Measurements from ENCODE around the gene AQR. TPM values are rescaled to one million over a fixed set of nuclear protein-coding genes. Genes with fewer than 3 reads are reported as not detected.
A peak's percentile ranks its signal among the peaks of the same experiment; 100 is the strongest.

AQR gene
- 10 to 100 TPM; 13.2 to 14.5 TPM for polyA plus RNA-seq

- Histone ChIP-seq H3K27ac (ENCODE audit: low read depth in 2 of 2, low read length in 1 of 2) (peak within 1 kb of the TSS; percentile 79 to 91), H3K4me3 (ENCODE audit: low read depth in 1 of 2, low read length in 2 of 2) (peak within 1 kb of the TSS; percentile 94), H3K4me1 (ENCODE audit: control insufficient read depth in 2 of 2, insufficient read depth in 2 of 2, low read length in 1 of 2) (no peaks in the 10 kb centered on the region), H3K36me3 (ENCODE audit: control insufficient read depth in 2 of 2, insufficient read depth in 2 of 2, low read length in 1 of 2) (no peaks in the 10 kb centered on the region), H3K9me3 (ENCODE audit: control insufficient read depth in 2 of 2, insufficient read depth in 1 of 2, low read depth in 1 of 2, low read length in 1 of 2) (no peaks in the 10 kb centered on the region), H3K27me3 (ENCODE audit: control insufficient read depth in 1 of 2, insufficient read depth in 2 of 2, low read length in 2 of 2) (no peaks in the 10 kb centered on the region)
- WGBS, 2 donors, result 0% methylated on average over 44 of the region's 44 CpGs
Measured at GRCh38 chr15:34969340-34970097, at the start of gene AQR. AQR (minus strand) TSS chr15:34969742; CDS start chr15:34969613, 129 bp downstream.

- H3K9me3 ChIP-seq (ENCODE audit: control insufficient read depth in 2 of 2, insufficient read depth in 1 of 2, low read depth in 1 of 2, low read length in 1 of 2), result no peaks in the 10 kb centered on the region
- H3K27me3 ChIP-seq (ENCODE audit: control insufficient read depth in 1 of 2, insufficient read depth in 2 of 2, low read length in 2 of 2), result no peaks in the 10 kb centered on the region
- no peak overlapping the region for H3K27ac ChIP-seq (ENCODE audit: low read depth in 2 of 2, low read length in 1 of 2)
- no peaks in the 10 kb centered on the region for H3K36me3 ChIP-seq (ENCODE audit: control insufficient read depth in 2 of 2, insufficient read depth in 2 of 2, low read length in 1 of 2)
- H3K4me1 ChIP-seq (ENCODE audit: control insufficient read depth in 2 of 2, insufficient read depth in 2 of 2, low read length in 1 of 2), result no peaks in the 10 kb centered on the region
- no peak overlapping the region for H3K4me3 ChIP-seq (ENCODE audit: low read depth in 1 of 2, low read length in 2 of 2)
Measured at GRCh38 chr15:35014241-35014640, 44.7 kb upstream of the AQR start.

GRCh38 chr15:35013370-35013769, 43.8 kb upstream of the AQR start:
- no peak overlapping the region for H3K27ac ChIP-seq (ENCODE audit: low read depth in 2 of 2, low read length in 1 of 2)
- H3K9me3 ChIP-seq (ENCODE audit: control insufficient read depth in 2 of 2, insufficient read depth in 1 of 2, low read depth in 1 of 2, low read length in 1 of 2), result no peaks in the 10 kb centered on the region
- H3K4me3 ChIP-seq (ENCODE audit: low read depth in 1 of 2, low read length in 2 of 2), result no peak overlapping the region
- 76 to 78% methylated on average over 4 of the region's 4 CpGs for WGBS, 2 donors
- H3K36me3 ChIP-seq (ENCODE audit: control insufficient read depth in 2 of 2, insufficient read depth in 2 of 2, low read length in 1 of 2), result no peaks in the 10 kb centered on the region
- H3K4me1 ChIP-seq (ENCODE audit: control insufficient read depth in 2 of 2, insufficient read depth in 2 of 2, low read length in 1 of 2), result no peaks in the 10 kb centered on the region
- H3K27me3 ChIP-seq (ENCODE audit: control insufficient read depth in 1 of 2, insufficient read depth in 2 of 2, low read length in 2 of 2), result no peaks in the 10 kb centered on the region

- Histone ChIP-seq H3K36me3 (ENCODE audit: control insufficient read depth in 2 of 2, insufficient read depth in 2 of 2, low read length in 1 of 2) (no peaks in the 10 kb centered on the region), H3K9me3 (ENCODE audit: control insufficient read depth in 2 of 2, insufficient read depth in 1 of 2, low read depth in 1 of 2, low read length in 1 of 2) (no peaks in the 10 kb centered on the region), H3K27me3 (ENCODE audit: control insufficient read depth in 1 of 2, insufficient read depth in 2 of 2, low read length in 2 of 2) (no peaks in the 10 kb centered on the region), H3K4me3 (ENCODE audit: low read depth in 1 of 2, low read length in 2 of 2) (no peak overlapping the region), H3K27ac (ENCODE audit: low read depth in 2 of 2, low read length in 1 of 2) (no peak overlapping the region), H3K4me1 (ENCODE audit: control insufficient read depth in 2 of 2, insufficient read depth in 2 of 2, low read length in 1 of 2) (no peaks in the 10 kb centered on the region)
- 78 to 86% methylated on average over 2 of the region's 2 CpGs for WGBS, 2 donors
Measured at GRCh38 chr15:35007397-35007796, 37.9 kb upstream of the AQR start.

GRCh38 chr15:35005933-35006332, 36.4 kb upstream of the AQR start:
- WGBS, 2 donors, result 92 to 94% methylated on average over 6 of the region's 6 CpGs
- H3K4me3 ChIP-seq (ENCODE audit: low read depth in 1 of 2, low read length in 2 of 2), result no peak overlapping the region
- no peak overlapping the region for H3K27ac ChIP-seq (ENCODE audit: low read depth in 2 of 2, low read length in 1 of 2)
- H3K9me3 ChIP-seq (ENCODE audit: control insufficient read depth in 2 of 2, insufficient read depth in 1 of 2, low read depth in 1 of 2, low read length in 1 of 2), result no peaks in the 10 kb centered on the region
- no peaks in the 10 kb centered on the region for H3K27me3 ChIP-seq (ENCODE audit: control insufficient read depth in 1 of 2, insufficient read depth in 2 of 2, low read length in 2 of 2)
- H3K4me1 ChIP-seq (ENCODE audit: control insufficient read depth in 2 of 2, insufficient read depth in 2 of 2, low read length in 1 of 2), result no peaks in the 10 kb centered on the region
- H3K36me3 ChIP-seq (ENCODE audit: control insufficient read depth in 2 of 2, insufficient read depth in 2 of 2, low read length in 1 of 2), result no peaks in the 10 kb centered on the region

- no peaks in the 10 kb centered on the region for H3K9me3 ChIP-seq (ENCODE audit: control insufficient read depth in 2 of 2, insufficient read depth in 1 of 2, low read depth in 1 of 2, low read length in 1 of 2)
- H3K4me1 ChIP-seq (ENCODE audit: control insufficient read depth in 2 of 2, insufficient read depth in 2 of 2, low read length in 1 of 2), result no peaks in the 10 kb centered on the region
- no peak overlapping the region for H3K27ac ChIP-seq (ENCODE audit: low read depth in 2 of 2, low read length in 1 of 2)
- H3K27me3 ChIP-seq (ENCODE audit: control insufficient read depth in 1 of 2, insufficient read depth in 2 of 2, low read length in 2 of 2), result no peaks in the 10 kb centered on the region
- 60 to 83% methylated on average over 3 of the region's 3 CpGs for WGBS, 2 donors
- no peaks in the 10 kb centered on the region for H3K36me3 ChIP-seq (ENCODE audit: control insufficient read depth in 2 of 2, insufficient read depth in 2 of 2, low read length in 1 of 2)
- no peak overlapping the region for H3K4me3 ChIP-seq (ENCODE audit: low read depth in 1 of 2, low read length in 2 of 2)
Measured at GRCh38 chr15:35003928-35004327, 34.4 kb upstream of the AQR start.

- Histone ChIP-seq H3K4me1 (ENCODE audit: control insufficient read depth in 2 of 2, insufficient read depth in 2 of 2, low read length in 1 of 2) (no peaks in the 10 kb centered on the region), H3K9me3 (ENCODE audit: control insufficient read depth in 2 of 2, insufficient read depth in 1 of 2, low read depth in 1 of 2, low read length in 1 of 2) (no peaks in the 10 kb centered on the region), H3K27me3 (ENCODE audit: control insufficient read depth in 1 of 2, insufficient read depth in 2 of 2, low read length in 2 of 2) (no peaks in the 10 kb centered on the region), H3K36me3 (ENCODE audit: control insufficient read depth in 2 of 2, insufficient read depth in 2 of 2, low read length in 1 of 2) (no peaks in the 10 kb centered on the region), H3K27ac (ENCODE audit: low read depth in 2 of 2, low read length in 1 of 2) (peak overlapping the region; percentile 54 to 60), H3K4me3 (ENCODE audit: low read depth in 1 of 2, low read length in 2 of 2) (no peak overlapping the region)
- 18 to 35% methylated on average over 1 of the region's 1 CpG for WGBS, 2 donors
Measured at GRCh38 chr15:35000511-35000910, 31.0 kb upstream of the AQR start.

- H3K27ac ChIP-seq (ENCODE audit: low read depth in 2 of 2, low read length in 1 of 2), result peak overlapping the region in 1 of 2 donors; percentile 18
- 69 to 78% methylated on average over 7 of the region's 7 CpGs for whole genome bisulfite sequencing, 2 donors
- no peaks in the 10 kb centered on the region for H3K9me3 ChIP-seq (ENCODE audit: control insufficient read depth in 2 of 2, insufficient read depth in 1 of 2, low read depth in 1 of 2, low read length in 1 of 2)
- no peaks in the 10 kb centered on the region for H3K27me3 ChIP-seq (ENCODE audit: control insufficient read depth in 1 of 2, insufficient read depth in 2 of 2, low read length in 2 of 2)
- no peaks in the 10 kb centered on the region for H3K4me1 ChIP-seq (ENCODE audit: control insufficient read depth in 2 of 2, insufficient read depth in 2 of 2, low read length in 1 of 2)
- no peaks in the 10 kb centered on the region for H3K36me3 ChIP-seq (ENCODE audit: control insufficient read depth in 2 of 2, insufficient read depth in 2 of 2, low read length in 1 of 2)
- no peak overlapping the region for H3K4me3 ChIP-seq (ENCODE audit: low read depth in 1 of 2, low read length in 2 of 2)
Measured at GRCh38 chr15:34999906-35000305, 30.4 kb upstream of the AQR start.

- H3K27me3 ChIP-seq (ENCODE audit: control insufficient read depth in 1 of 2, insufficient read depth in 2 of 2, low read length in 2 of 2), result no peaks in the 10 kb centered on the region
- no peak overlapping the region for H3K4me3 ChIP-seq (ENCODE audit: low read depth in 1 of 2, low read length in 2 of 2)
- H3K9me3 ChIP-seq (ENCODE audit: control insufficient read depth in 2 of 2, insufficient read depth in 1 of 2, low read depth in 1 of 2, low read length in 1 of 2), result no peaks in the 10 kb centered on the region
- no peaks in the 10 kb centered on the region for H3K36me3 ChIP-seq (ENCODE audit: control insufficient read depth in 2 of 2, insufficient read depth in 2 of 2, low read length in 1 of 2)
- H3K27ac ChIP-seq (ENCODE audit: low read depth in 2 of 2, low read length in 1 of 2), result peak overlapping the region; percentile 19 to 68
- no peaks in the 10 kb centered on the region for H3K4me1 ChIP-seq (ENCODE audit: control insufficient read depth in 2 of 2, insufficient read depth in 2 of 2, low read length in 1 of 2)
- 36 to 61% methylated on average over 1 of the region's 1 CpG for WGBS, 2 donors
Measured at GRCh38 chr15:34994925-34995324, 25.4 kb upstream of the AQR start.

GRCh38 chr15:34993877-34994276, 24.3 kb upstream of the AQR start:
- no peaks in the 10 kb centered on the region for H3K4me1 ChIP-seq (ENCODE audit: control insufficient read depth in 2 of 2, insufficient read depth in 2 of 2, low read length in 1 of 2)
- WGBS, 2 donors, result 74 to 82% methylated on average over 4 of the region's 4 CpGs
- H3K27ac ChIP-seq (ENCODE audit: low read depth in 2 of 2, low read length in 1 of 2), result peak overlapping the region; percentile 1 to 29
- H3K27me3 ChIP-seq (ENCODE audit: control insufficient read depth in 1 of 2, insufficient read depth in 2 of 2, low read length in 2 of 2), result no peaks in the 10 kb centered on the region
- H3K4me3 ChIP-seq (ENCODE audit: low read depth in 1 of 2, low read length in 2 of 2), result no peak overlapping the region
- H3K36me3 ChIP-seq (ENCODE audit: control insufficient read depth in 2 of 2, insufficient read depth in 2 of 2, low read length in 1 of 2), result no peaks in the 10 kb centered on the region
- no peaks in the 10 kb centered on the region for H3K9me3 ChIP-seq (ENCODE audit: control insufficient read depth in 2 of 2, insufficient read depth in 1 of 2, low read depth in 1 of 2, low read length in 1 of 2)
